HUES64 (cell line): ENCODE measurements around the gene RDX.

Experiments
- H3K27ac ChIP-seq: 2 replicates; pipeline ENCODE4 v1.7.0; 2013; ENCODE audit warnings: low read depth, low read length, inconsistent platforms
- H3K27me3 ChIP-seq: 2 replicates; pipeline ENCODE4 v1.6.1; 2013; ENCODE audit warnings: mild to moderate bottlenecking, low read length; ENCODE audit not compliant: insufficient read depth
- H3K36me3 ChIP-seq: 2 replicates; pipeline ENCODE4 v1.6.1; 2013; ENCODE audit warnings: mild to moderate bottlenecking, low read length; ENCODE audit not compliant: insufficient read depth
- H3K4me1 ChIP-seq: 2 replicates; pipeline ENCODE4 v1.6.1; 2013; ENCODE audit warnings: mild to moderate bottlenecking, low read length, moderate library complexity; ENCODE audit not compliant: insufficient read depth
- H3K4me3 ChIP-seq: 2 replicates; pipeline ENCODE4 v1.5.1; 2013; ENCODE audit warnings: mild to moderate bottlenecking, low read length, moderate library complexity
- H3K9ac ChIP-seq: 2 replicates; pipeline ENCODE4 v1.6.1; 2013; ENCODE audit warnings: mild to moderate bottlenecking, low read depth, low read length
- H3K9me3 ChIP-seq: 2 replicates; pipeline ENCODE4 v1.6.1; 2013; ENCODE audit warnings: low read depth, low read length; ENCODE audit not compliant: insufficient read depth
- WGBS: fragments of 150-250, 120-280 bp; methylation state at CpG from one replicate; pipeline ENCODE4 v1.1.7; 2013; ENCODE audit warnings: missing lambda C conversion rate; 5-methylcytosine and 5-hydroxymethylcytosine counted together

RDX gene

DNA sequence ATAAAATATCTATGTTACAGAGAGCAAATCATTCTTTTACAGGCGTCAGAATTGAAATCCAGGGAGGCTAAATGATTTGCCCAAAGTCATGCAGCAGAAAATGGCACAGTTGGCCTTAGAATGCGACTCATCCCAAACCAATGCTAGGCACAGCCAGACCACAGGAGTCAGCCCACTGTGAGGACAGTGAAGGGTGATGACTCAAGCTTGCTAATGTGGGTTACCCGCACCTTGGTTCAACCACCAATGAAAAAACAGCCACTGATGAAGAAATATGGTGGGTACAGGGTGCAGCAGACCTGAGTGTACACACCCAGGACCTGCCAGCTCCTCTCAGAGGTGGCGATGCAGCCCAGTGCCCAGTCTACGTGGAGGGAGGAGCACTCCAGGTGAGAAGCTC is 113.5 kb downstream of the RDX start:
- WGBS: 94% methylated on average over 5 of the region's 5 CpGs

GRCh38 chr11:110179064-110179463 is 117.3 kb downstream of the RDX start:
- Histone ChIP-seq H3K9me3 (no peaks in the 10 kb centered on the region), H3K4me1 (peaks cover 17% of the 10 kb centered on the region), H3K9ac (no peak overlapping the region), H3K27me3 (no peaks in the 10 kb centered on the region), H3K36me3 (no peaks in the 10 kb centered on the region), H3K27ac (no peak overlapping the region), H3K4me3 (no peak overlapping the region)
- 93% methylated on average over 4 of the region's 4 CpGs for WGBS

More for the DNA sequence above, 113.5 kb downstream of the RDX start:
- H3K9ac ChIP-seq: no peak overlapping the region
- H3K27me3 ChIP-seq: no peaks in the 10 kb centered on the region
- peaks cover 20% of the 10 kb centered on the region for H3K4me1 ChIP-seq
- no peaks in the 10 kb centered on the region for H3K36me3 ChIP-seq
- H3K4me3 ChIP-seq: no peak overlapping the region
- no peaks in the 10 kb centered on the region for H3K9me3 ChIP-seq
- H3K27ac ChIP-seq: no peak overlapping the region

- H3K4me3 ChIP-seq: no peak overlapping the region
- H3K27ac ChIP-seq: no peak overlapping the region
- no peaks in the 10 kb centered on the region for H3K9me3 ChIP-seq
- no peaks in the 10 kb centered on the region for H3K36me3 ChIP-seq
- peaks cover 35% of the 10 kb centered on the region for H3K4me1 ChIP-seq
- H3K9ac ChIP-seq: no peak overlapping the region
- 95% methylated on average over 7 of the region's 7 CpGs for WGBS
- no peaks in the 10 kb centered on the region for H3K27me3 ChIP-seq
Observed at GRCh38 chr11:110177086-110177456, 119.3 kb downstream of the RDX start.

GRCh38 chr11:110176366-110177085 is 119.9 kb downstream of the RDX start:
- Histone ChIP-seq H3K27ac (no peak overlapping the region), H3K4me3 (no peak overlapping the region), H3K4me1 (peaks cover 35% of the 10 kb centered on the region), H3K9ac (no peak overlapping the region), H3K27me3 (no peaks in the 10 kb centered on the region), H3K36me3 (no peaks in the 10 kb centered on the region), H3K9me3 (no peaks in the 10 kb centered on the region)
- 86% methylated on average over 12 of the region's 12 CpGs for WGBS

GRCh38 chr11:110174645-110175310 is 121.6 kb downstream of the RDX start:
- H3K36me3 ChIP-seq: no peaks in the 10 kb centered on the region
- H3K4me1 ChIP-seq: peaks cover 35% of the 10 kb centered on the region
- H3K27me3 ChIP-seq: no peaks in the 10 kb centered on the region
- H3K4me3 ChIP-seq: peak overlapping the region; percentile 29
- no peaks in the 10 kb centered on the region for H3K9me3 ChIP-seq
- no peak overlapping the region for H3K9ac ChIP-seq
- 79% methylated on average over 5 of the region's 6 CpGs for WGBS
- H3K27ac ChIP-seq: peak overlapping the region; percentile 84; the same call in 1 of the 2 replicates

DNA sequence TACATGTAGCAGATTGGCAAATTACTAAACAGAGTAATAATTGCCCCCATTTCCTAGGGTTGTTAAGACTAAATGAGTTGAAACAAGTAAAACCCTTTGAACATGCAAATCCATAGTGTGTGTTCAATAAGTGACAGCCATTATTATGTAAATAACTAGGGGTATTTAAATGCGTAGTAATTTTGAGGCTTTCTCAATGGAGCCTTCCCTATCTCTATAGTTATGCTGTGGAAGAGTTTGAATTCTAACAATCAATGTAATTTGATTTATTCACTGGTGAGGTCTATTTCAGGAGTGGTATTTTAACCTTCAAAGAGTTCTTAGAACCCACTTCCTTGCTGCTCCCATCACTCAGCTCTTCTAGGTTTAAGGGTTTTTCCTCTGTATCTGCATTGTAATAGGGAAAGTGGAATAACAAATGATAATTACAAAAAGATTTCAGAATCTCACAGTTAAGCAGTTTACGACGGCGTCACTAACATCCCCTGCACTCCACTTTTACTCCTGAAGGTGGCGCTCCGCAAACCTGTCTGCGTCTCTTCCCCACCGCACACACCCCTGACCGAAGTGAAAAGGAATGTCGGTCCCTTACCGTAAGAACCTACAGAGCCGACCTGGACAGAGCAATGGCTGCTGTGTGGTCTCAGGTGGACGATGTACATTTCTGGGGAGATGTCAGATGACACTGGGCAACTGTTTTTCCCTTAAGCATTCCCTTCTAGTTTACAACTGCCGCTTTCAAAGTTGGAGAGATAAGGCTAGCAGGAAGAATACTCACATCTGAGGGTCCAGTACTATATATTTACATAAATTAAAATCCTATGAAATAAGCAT is 122.4 kb downstream of the RDX start:
- Histone ChIP-seq H3K9ac (no peak overlapping the region), H3K4me3 (peak overlapping the region; percentile 29), H3K27ac (peak overlapping the region; percentile 84; the same call in 1 of the 2 replicates), H3K27me3 (no peaks in the 10 kb centered on the region), H3K36me3 (no peaks in the 10 kb centered on the region), H3K9me3 (no peaks in the 10 kb centered on the region), H3K4me1 (peaks cover 35% of the 10 kb centered on the region)
- WGBS: 6% methylated on average over 14 of the region's 14 CpGs

DNA sequence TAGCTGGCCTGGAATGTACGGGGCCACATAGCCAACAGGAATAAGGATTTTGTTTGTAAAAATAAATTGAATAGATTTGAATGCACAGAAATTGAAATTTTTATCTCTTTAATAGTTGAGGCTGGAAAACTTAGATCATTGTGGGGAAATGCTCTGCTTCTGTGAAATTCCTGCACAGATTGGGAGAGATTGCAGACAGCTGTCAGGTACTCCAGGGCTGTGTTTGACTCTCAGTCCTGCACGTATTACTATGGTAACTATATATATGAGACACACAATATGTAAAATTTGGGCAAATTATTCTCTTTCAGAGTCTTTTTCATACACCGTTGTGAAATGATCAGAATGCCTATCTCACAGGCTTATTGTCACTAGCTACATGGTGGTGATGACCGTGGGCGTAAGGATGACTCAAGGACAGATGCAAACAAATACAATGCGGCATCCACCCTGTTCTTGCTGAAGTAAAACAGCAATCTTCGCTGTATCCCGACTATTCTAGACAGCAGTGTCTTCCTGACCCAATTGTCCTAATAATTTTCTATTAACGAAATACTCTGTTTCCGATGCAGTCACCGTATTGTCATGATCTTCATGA is 123.8 kb downstream of the RDX start:
- Histone ChIP-seq H3K27me3 (no peaks in the 10 kb centered on the region), H3K27ac (peak overlapping the region; percentile 84; the same call in 1 of the 2 replicates), H3K9ac (no peak overlapping the region), H3K4me3 (no peak overlapping the region), H3K36me3 (no peaks in the 10 kb centered on the region), H3K9me3 (no peaks in the 10 kb centered on the region), H3K4me1 (peaks cover 35% of the 10 kb centered on the region)
- 88% methylated on average over 10 of the region's 11 CpGs for WGBS

GRCh38 chr11:110169738-110170137 is 126.7 kb downstream of the RDX start:
- Histone ChIP-seq H3K36me3 (peaks cover 13% of the 10 kb centered on the region; the same call in 1 of the 2 replicates), H3K4me3 (no peak overlapping the region), H3K9ac (no peak overlapping the region), H3K9me3 (no peaks in the 10 kb centered on the region), H3K4me1 (peaks cover 24% of the 10 kb centered on the region), H3K27ac (no peak overlapping the region), H3K27me3 (no peaks in the 10 kb centered on the region)
- 95% methylated on average over 2 of the region's 2 CpGs for WGBS

GRCh38 chr11:110168033-110168803 is 128.2 kb downstream of the RDX start:
- H3K27me3 ChIP-seq: no peaks in the 10 kb centered on the region
- no peak overlapping the region for H3K9ac ChIP-seq
- 94% methylated on average over 4 of the region's 5 CpGs for WGBS
- peaks cover 9% of the 10 kb centered on the region for H3K4me1 ChIP-seq
- H3K4me3 ChIP-seq: no peak overlapping the region
- H3K27ac ChIP-seq: no peak overlapping the region
- H3K36me3 ChIP-seq: peaks cover 20% of the 10 kb centered on the region
- H3K9me3 ChIP-seq: no peaks in the 10 kb centered on the region

DNA sequence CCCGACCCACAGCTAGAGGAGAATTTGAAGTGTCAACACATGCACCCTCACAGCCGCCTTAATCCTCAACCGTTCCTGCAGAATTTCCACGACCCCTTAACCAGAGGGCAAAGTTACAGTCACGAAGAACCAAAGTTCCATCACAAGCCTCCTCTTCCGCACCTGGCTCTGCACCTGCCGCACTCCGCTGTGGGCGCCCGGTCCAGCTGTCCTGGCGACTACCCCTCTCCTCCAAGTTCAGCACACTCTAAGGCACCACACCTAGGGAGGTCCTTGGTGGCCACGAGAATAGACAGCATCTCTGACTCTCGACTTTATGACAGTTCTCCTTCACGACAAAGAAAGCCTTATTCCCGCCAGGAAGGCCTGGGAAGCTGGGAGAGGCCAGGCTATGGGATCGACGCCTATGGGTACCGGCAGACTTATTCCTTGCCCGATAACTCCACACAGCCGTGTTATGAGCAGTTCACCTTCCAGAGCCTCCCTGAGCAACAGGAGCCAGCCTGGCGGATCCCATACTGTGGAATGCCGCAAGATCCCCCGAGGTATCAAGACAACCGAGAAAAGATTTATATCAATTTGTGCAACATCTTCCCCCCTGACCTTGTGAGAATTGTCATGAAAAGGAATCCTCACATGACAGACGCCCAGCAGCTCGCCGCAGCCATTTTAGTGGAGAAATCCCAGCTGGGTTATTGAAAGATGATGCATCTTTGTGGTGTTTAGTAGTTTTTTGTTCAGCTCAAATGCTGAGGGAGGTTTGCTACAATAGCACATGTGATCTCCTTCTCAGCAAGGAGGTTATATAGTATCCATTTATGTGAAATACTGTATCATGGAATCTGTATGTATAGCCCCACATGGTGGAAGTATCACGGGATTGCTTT is 131.1 kb downstream of the RDX start:
- Histone ChIP-seq H3K27me3 (no peaks in the 10 kb centered on the region), H3K9me3 (no peaks in the 10 kb centered on the region), H3K36me3 (peaks cover 29% of the 10 kb centered on the region), H3K4me3 (no peak overlapping the region), H3K27ac (no peak overlapping the region), H3K9ac (no peak overlapping the region), H3K4me1 (no peaks in the 10 kb centered on the region)
- whole genome bisulfite sequencing: 96% methylated on average over 27 of the region's 28 CpGs
